ENCODE measurements around the gene RABEP1.
"Not testable (repeated sequence)": the region's sequence is repeated elsewhere in the genome, so short reads cannot be mapped to it uniquely, and the experiment has no call there.

The RABEP1 gene

DNA sequence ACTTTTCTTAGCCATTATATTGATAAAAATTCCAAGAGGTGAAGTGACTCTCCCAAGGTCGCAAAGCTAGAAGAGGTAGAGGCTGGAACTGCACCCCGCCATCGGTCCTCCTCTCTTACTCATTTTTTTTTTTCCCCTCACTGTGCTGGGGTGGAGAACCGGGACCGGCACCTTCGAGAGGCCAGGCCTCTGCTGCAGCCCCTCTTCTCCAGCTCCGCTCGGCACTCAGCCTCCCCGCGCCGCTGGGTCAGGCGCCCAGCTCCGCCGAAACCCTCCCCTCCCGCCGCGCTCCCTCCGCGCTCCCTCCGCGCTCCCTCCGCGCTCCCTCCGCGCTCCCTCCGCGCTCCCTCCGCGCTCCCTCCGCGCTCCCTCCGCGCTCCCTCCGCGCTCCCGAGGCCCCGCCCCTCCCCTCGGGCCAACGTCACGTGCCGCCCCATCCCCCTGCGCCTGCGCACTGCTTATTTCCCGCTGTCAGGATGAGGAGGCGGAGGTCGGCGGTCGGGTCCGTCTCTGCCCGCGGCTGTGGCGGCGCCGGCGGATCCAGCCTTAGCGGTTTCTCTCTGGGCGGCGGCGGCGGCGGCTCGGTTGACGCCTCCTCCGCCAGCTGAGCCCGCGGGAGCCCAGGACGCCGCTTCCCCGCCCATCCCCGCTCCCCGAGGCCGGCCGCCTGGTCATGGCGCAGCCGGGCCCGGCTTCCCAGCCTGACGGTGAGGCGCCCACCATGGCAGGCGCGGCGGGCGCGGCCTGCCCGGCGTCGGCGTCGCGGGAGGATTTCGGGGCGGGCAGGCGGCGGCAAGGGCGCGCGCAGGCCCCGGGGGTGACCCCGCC lies at the start of gene RABEP1:
Gene RABEP1 (plus strand): TSS at position 471 of the 828 bp plus-strand sequence. CDS start 203 bp downstream, at position 674.
- DNase-seq (ENCODE audit: low read depth): peak; percentile 66
- H3K4me3 ChIP-seq (ENCODE audit: low read depth, low read length): peak within 1 kb of the TSS; percentile 63
- peak; percentile 40 for TF ChIP-seq CTCF (IDR thresholded peaks at IDR 0.05; ENCODE audit: low read depth, low read length, missing control alignments)

GRCh38 chr17:5233492-5233891 lies 48.6 kb upstream of the RABEP1 start:
- not testable (repeated sequence) for DNase-seq (ENCODE audit: low read depth)
- H3K4me3 ChIP-seq (ENCODE audit: low read depth, low read length): peak overlapping the region; percentile 65

DNA sequence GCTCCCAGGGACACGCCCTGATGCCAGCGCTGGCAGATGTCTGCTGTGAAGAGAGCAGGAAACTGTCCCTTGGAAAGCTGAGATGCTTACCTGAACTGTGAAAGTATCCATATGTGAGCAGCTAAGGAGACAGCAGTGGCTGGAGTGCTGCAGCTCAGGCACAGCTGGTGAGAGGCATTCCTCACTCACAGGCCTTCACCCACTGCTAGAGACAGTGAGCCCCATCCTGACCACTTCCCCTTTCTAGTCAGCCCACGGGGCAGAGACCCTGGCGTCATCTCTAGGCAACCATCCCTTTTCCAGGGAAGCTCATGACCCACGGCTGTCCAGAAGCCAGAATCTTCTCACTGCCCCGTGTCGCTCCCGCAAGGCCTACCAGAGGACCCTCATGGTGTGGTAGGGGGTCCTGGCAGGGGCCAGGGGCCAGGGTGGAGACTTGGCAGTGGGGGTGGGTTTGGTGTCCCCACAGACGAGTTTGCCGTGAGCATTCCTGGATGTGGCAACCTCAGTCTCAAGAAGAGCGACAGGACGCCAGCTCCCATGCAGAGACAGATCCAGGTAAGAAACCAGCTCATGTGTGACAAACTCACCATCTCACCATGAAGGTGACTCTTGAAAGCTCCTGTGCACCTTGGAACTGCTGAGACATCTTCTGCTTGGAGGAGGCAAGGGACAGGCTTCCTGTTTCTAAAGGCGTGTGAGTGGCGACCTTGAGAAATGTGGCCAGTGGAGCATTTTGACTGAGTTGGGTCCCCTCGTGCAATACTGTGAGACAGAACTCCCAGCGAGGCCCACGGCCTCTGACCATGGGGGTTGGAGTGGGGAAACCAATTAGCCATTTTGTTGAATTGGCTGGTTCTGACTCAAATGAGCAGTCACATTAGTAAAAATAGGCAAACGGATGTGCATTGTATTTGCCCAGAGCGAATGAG lies 47.2 kb upstream of the RABEP1 start, which contains the start of gene SCIMP:
Gene SCIMP (minus strand): TSS at position 216 of the 932 bp plus-strand sequence. CDS start 105 bp downstream, at position 111.
- peak within 1 kb of the TSS; percentile 65 for H3K4me3 ChIP-seq (ENCODE audit: low read depth, low read length)
- DNase-seq (ENCODE audit: low read depth): no peak
- no peak for TF ChIP-seq CTCF (IDR thresholded peaks at IDR 0.05; ENCODE audit: low read depth, low read length, missing control alignments)

DNA sequence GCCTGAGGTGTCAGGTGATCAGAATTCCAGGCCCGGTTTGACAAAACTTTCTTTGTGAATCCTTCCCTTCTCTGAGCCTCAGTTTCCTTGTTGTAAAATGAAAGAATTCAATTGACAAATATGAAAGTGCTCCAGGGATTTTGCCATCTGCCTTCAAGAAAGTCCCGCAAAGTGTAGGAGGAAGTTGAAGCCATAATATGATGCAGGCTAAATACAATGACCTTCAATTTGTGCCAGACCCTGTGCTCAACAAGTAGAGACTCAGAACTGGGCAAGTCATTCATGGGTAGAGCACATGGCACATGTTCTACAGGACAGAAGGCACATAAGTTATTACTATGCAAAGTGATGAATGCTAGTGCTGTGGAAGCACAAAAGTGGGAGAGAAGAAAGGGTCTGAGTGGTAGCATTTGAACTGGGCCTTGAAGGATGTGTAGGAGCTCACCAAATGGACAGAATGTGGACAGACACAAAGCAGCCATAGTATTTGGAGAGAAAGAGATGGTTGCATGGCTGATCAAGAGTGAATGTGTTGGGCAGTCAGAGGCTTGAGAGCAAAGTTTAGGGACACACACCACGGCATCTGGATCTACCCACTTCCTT lies 45.0 kb upstream of the RABEP1 start:
- peak overlapping the region; percentile 8; the same call in 1 of the 2 replicates for H3K4me3 ChIP-seq (ENCODE audit: low read depth, low read length)
- no peak for TF ChIP-seq CTCF (IDR thresholded peaks at IDR 0.05; ENCODE audit: low read depth, low read length, missing control alignments)
- no peak for DNase-seq (ENCODE audit: low read depth)

DNA sequence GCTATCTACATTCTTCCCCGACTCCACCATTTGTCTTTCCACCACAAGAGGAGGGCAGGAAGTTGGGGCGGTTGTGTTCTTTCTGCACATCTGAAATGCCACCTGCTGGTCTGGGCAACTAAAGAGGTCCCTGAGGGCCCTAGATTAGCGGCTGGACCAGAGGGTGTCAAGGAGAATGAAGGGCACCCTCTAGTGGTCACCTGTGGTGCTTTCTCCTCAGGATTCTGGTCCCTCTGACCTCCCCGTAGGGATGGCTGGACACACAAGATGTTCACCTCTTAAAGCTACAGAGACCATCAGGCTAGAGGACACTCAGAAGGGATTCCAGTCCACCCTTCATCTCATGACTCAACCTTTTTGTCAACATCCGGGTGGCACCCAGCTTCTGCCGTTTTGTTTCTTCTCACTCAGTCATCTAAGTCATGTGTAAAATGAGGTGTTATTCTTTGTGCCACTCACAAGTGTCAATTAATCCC lies 44.5 kb upstream of the RABEP1 start:
- H3K4me3 ChIP-seq (ENCODE audit: low read depth, low read length): peak overlapping the region; percentile 8; the same call in 1 of the 2 replicates
- DNase-seq (ENCODE audit: low read depth): peak; percentile 87
- peak; percentile 95 for TF ChIP-seq CTCF (IDR thresholded peaks at IDR 0.05; ENCODE audit: low read depth, low read length, missing control alignments)

DNA sequence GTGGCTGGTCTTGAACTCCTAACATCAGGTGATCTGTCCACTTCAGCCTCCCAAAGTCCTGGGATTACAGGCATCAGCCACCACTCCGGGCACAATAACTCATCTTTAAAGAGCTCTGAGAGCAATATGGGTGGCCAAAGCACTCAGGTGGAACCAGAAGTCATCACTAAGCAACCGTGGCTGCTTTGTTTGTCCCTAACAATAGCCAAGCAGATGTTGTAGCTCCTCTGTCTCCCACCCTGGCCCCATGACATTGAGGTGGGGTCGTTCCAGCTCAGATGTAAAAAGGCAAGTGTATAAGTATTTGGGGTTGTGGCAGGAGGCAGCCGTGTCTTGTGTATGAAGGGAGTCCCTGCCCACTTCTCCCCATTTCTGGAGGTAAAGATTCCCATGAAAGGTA lies 43.8 kb upstream of the RABEP1 start:
- H3K4me3 ChIP-seq (ENCODE audit: low read depth, low read length): no peak overlapping the region
- no peak for TF ChIP-seq CTCF (IDR thresholded peaks at IDR 0.05; ENCODE audit: low read depth, low read length, missing control alignments)
- no peak for DNase-seq (ENCODE audit: low read depth)

- not testable (repeated sequence) for H3K4me3 ChIP-seq (ENCODE audit: low read depth, low read length)
These were observed 42.3 kb upstream of the RABEP1 start for GRCh38 chr17:5239769-5240168.

More at GRCh38 chr17:5239769-5240168, 42.3 kb upstream of the RABEP1 start:
- not testable (repeated sequence) for DNase-seq (ENCODE audit: low read depth)

All from GM12864 (cell line).